OCI-LY3 (cell line): ENCODE data around the gene NVL.

Source experiments
- EZH2phosphoT487 ChIP-seq: fragments of 200-600 bp; shearing (Covaris generic); IDR thresholded peaks from 2 replicates; pipeline ENCODE4 v1.6.1; 2018; ENCODE audit warnings: antibody characterized with exemption, mixed run types, low read depth
- TF ChIP-seq, protein P1 (sequence below): fragments of 200-600, 300-600 bp; sonication (generic); IDR thresholded peaks from 2 replicates; pipeline ENCODE4 v1.5.1; 2014; ENCODE audit warnings: antibody characterized with exemption, low read length, low read depth

DNA sequence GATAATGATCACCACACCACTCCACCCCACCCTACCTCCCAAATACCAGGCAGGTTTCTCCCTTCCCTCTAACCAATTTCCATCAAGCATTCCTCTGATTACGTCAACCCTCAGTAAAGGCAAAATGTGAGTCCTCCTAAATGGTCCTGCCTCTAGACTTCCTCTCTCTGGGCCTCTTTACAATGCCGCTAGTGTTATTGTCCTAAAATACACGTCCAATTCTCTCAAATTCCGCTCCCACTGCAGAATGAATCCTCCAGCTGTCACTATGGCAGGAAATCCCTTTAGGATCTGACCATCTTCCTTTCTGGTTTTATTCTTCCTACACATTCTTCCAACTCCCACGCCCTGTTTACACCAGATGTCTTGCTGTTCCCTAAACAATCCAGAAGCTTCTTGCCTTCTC lies 78.2 kb downstream of the NVL start:
- TF ChIP-seq, protein P1, sequence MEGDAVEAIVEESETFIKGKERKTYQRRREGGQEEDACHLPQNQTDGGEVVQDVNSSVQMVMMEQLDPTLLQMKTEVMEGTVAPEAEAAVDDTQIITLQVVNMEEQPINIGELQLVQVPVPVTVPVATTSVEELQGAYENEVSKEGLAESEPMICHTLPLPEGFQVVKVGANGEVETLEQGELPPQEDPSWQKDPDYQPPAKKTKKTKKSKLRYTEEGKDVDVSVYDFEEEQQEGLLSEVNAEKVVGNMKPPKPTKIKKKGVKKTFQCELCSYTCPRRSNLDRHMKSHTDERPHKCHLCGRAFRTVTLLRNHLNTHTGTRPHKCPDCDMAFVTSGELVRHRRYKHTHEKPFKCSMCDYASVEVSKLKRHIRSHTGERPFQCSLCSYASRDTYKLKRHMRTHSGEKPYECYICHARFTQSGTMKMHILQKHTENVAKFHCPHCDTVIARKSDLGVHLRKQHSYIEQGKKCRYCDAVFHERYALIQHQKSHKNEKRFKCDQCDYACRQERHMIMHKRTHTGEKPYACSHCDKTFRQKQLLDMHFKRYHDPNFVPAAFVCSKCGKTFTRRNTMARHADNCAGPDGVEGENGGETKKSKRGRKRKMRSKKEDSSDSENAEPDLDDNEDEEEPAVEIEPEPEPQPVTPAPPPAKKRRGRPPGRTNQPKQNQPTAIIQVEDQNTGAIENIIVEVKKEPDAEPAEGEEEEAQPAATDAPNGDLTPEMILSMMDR, result no peak
- no peak for TF ChIP-seq EZH2phosphoT487
